Liver (tissue), 9 donors: ENCODE results near the gene MPST. TPM values are rescaled to one million over a fixed set of nuclear protein-coding genes. Genes with fewer than 3 reads are reported as not detected.
A peak's percentile ranks its signal among the peaks of the same experiment; 100 is the strongest.

Experiments
- DNase-seq: peaks from one replicate; pipeline ENCODE4 v3.0.0-alpha.2; 2017; ENCODE audit warnings: low spot score
- H3K27ac ChIP-seq, 2 donors: one replicate each; pipeline ENCODE4 v1.7.0; 2013; ENCODE audit warnings: inconsistent platforms in 2 of 2, low read length in 2 of 2, control low read depth in 1 of 2, low read depth in 1 of 2, mild to moderate bottlenecking in 1 of 2
- H3K27me3 ChIP-seq, 4 donors: one replicate each; pipeline versions ENCODE4 v1.6.1 to v1.7.0; 2013; ENCODE audit warnings: low read length in 3 of 4, inconsistent platforms in 1 of 4, mild to moderate bottlenecking in 1 of 4, moderate library complexity in 1 of 4; ENCODE audit not compliant: control insufficient read depth in 4 of 4, insufficient read depth in 4 of 4
- H3K36me3 ChIP-seq, 4 donors: one replicate each; pipeline versions ENCODE4 v1.6.1 to v1.7.0; 2013; ENCODE audit warnings: low read length in 3 of 4, mild to moderate bottlenecking in 3 of 4, low read depth in 1 of 4, moderate library complexity in 1 of 4; ENCODE audit not compliant: control insufficient read depth in 4 of 4, insufficient read depth in 3 of 4
- H3K4me1 ChIP-seq, 4 donors: one replicate each; pipeline versions ENCODE4 v1.6.1 to v1.7.0; 2013; ENCODE audit warnings: low read length in 3 of 4, mild to moderate bottlenecking in 3 of 4, moderate library complexity in 1 of 4; ENCODE audit not compliant: control insufficient read depth in 4 of 4, insufficient read depth in 4 of 4
- H3K4me3 ChIP-seq, 3 donors: one replicate each; pipeline versions ENCODE4 v1.6.1 to v1.7.0; 2013; ENCODE audit warnings: low read length in 3 of 3, control low read depth in 1 of 3, low read depth in 1 of 3, mild to moderate bottlenecking in 1 of 3
- H3K9ac ChIP-seq, 2 donors: one replicate each; pipeline ENCODE4 v1.7.0; 2013; ENCODE audit warnings: low read length in 2 of 2, mild to moderate bottlenecking in 2 of 2, moderate library complexity in 2 of 2, control low read depth in 1 of 2, low read depth in 1 of 2
- H3K9me3 ChIP-seq, 4 donors: one replicate each; pipeline versions ENCODE4 v1.6.1 to v1.7.0; 2013; ENCODE audit warnings: low read length in 3 of 4; ENCODE audit not compliant: control insufficient read depth in 4 of 4
- EGR1 ChIP-seq, 2 donors: IDR thresholded peaks; 2 replicates each; pipeline ENCODE4 v1.6.1; 2016 to 2018; ENCODE audit warnings: antibody characterized with exemption in 2 of 2, low read depth in 2 of 2
- FOXA1 ChIP-seq: IDR thresholded peaks from 2 replicates; pipeline ENCODE4 v1.6.1; 2016; ENCODE audit warnings: antibody characterized with exemption
- FOXA2 ChIP-seq: IDR thresholded peaks from 2 replicates; pipeline ENCODE4 v1.6.1; 2016; ENCODE audit warnings: antibody characterized with exemption
- GABPA ChIP-seq, 2 donors: IDR thresholded peaks in 1 of 2; conservative IDR thresholded peaks in 1 of 2; 2 replicates each; pipeline ENCODE4 v1.6.1; 2016; ENCODE audit warnings: antibody characterized with exemption in 2 of 2, mild to moderate bottlenecking in 1 of 2, moderate library complexity in 1 of 2
- HNF4A ChIP-seq, 2 donors: conservative IDR thresholded peaks; 2 replicates each; pipeline ENCODE4 v1.6.1; 2016; ENCODE audit warnings: antibody characterized with exemption in 2 of 2, mild to moderate bottlenecking in 2 of 2
- HNF4G ChIP-seq: IDR thresholded peaks from 2 replicates; pipeline ENCODE4 v1.6.1; 2016; ENCODE audit warnings: antibody characterized with exemption
- JUND ChIP-seq, 2 donors: IDR thresholded peaks; 2 replicates each; pipeline ENCODE4 v1.6.1; 2016; ENCODE audit warnings: antibody characterized with exemption in 2 of 2
- NR2F2 ChIP-seq: IDR thresholded peaks from 2 replicates; pipeline ENCODE4 v1.6.1; 2016; ENCODE audit warnings: antibody characterized with exemption
- RAD21 ChIP-seq, 2 donors: IDR thresholded peaks; 2 replicates each; pipeline ENCODE4 v1.6.1; 2016; ENCODE audit warnings: antibody characterized with exemption in 2 of 2, mild to moderate bottlenecking in 2 of 2
- RXRA ChIP-seq, 2 donors: IDR thresholded peaks; 2 replicates each; pipeline ENCODE4 v1.6.1; 2017 to 2018; ENCODE audit warnings: antibody characterized with exemption in 2 of 2, mild to moderate bottlenecking in 1 of 2
- SP1 ChIP-seq: IDR thresholded peaks from 2 replicates; pipeline ENCODE4 v1.6.1; 2018; ENCODE audit warnings: antibody characterized with exemption, mild to moderate bottlenecking
- TAF1 ChIP-seq: conservative IDR thresholded peaks from 2 replicates; pipeline ENCODE4 v1.6.1; 2016; ENCODE audit warnings: antibody characterized with exemption, mild to moderate bottlenecking
- YY1 ChIP-seq: IDR thresholded peaks from 2 replicates; pipeline ENCODE4 v1.6.1; 2016; ENCODE audit warnings: antibody characterized with exemption, mild to moderate bottlenecking
- WGBS: extraction: QIAGEN DNeasy Blood & Tissue Kit; methylation state at CpG from one replicate; pipeline ENCODE4 v1.1.7; 2013; 5-methylcytosine and 5-hydroxymethylcytosine counted together
- polyA plus RNA-seq, 2 donors: library from polyadenylated mRNA; stranded (reverse) in 1 of 2; unstranded in 1 of 2; fragments of 200-250 nt in 1 of 2; fragments of >200 nt in 1 of 2; fragmentation: Nextera tagmentation in 1 of 2; extraction: Ambion mirVana in 1 of 2; gene quantifications; one replicate each; pipeline versions ENCODE4 v1.2.1 to v1.2.3, GENCODE V29; 2013 to 2015
- total RNA-seq, 2 donors: library from RNA; depleted of rRNA; stranded (reverse); fragments of >200 nt; gene quantifications; one replicate each; pipeline ENCODE4 v1.2.3, GENCODE V29; 2014
- TF ChIP-seq, protein P1 (sequence below): fragments of 150-350 bp; IDR thresholded peaks from 2 replicates; pipeline ENCODE4 v1.5.1; 2017; ENCODE audit warnings: improper control_type of control experiment, low read depth, low read length; ENCODE audit not compliant: missing input control
- TF ChIP-seq, protein P2 (sequence below): IDR thresholded peaks from 2 replicates; pipeline ENCODE4 v1.6.1; 2016; ENCODE audit warnings: antibody characterized with exemption, mild to moderate bottlenecking
- TF ChIP-seq, protein P3 (sequence below): IDR thresholded peaks from 2 replicates; pipeline ENCODE4 v1.6.1; 2016; ENCODE audit warnings: antibody characterized with exemption
- TF ChIP-seq, protein P4 (sequence below): IDR thresholded peaks from 2 replicates; pipeline ENCODE4 v1.6.1; 2016; ENCODE audit warnings: antibody characterized with exemption
- TF ChIP-seq, protein P5 (sequence below): IDR thresholded peaks from 2 replicates; pipeline ENCODE4 v1.6.1; 2016; ENCODE audit warnings: antibody characterized with exemption
- donor health status: healthy.
- donor health status: healthy.
- donor health status: healthy.
- donor health status: healthy.
- donor health status: healthy.

MPST gene
- total and polyA plus RNA-seq, 4 donors: 124 to 277 (median 199) TPM

DNA sequence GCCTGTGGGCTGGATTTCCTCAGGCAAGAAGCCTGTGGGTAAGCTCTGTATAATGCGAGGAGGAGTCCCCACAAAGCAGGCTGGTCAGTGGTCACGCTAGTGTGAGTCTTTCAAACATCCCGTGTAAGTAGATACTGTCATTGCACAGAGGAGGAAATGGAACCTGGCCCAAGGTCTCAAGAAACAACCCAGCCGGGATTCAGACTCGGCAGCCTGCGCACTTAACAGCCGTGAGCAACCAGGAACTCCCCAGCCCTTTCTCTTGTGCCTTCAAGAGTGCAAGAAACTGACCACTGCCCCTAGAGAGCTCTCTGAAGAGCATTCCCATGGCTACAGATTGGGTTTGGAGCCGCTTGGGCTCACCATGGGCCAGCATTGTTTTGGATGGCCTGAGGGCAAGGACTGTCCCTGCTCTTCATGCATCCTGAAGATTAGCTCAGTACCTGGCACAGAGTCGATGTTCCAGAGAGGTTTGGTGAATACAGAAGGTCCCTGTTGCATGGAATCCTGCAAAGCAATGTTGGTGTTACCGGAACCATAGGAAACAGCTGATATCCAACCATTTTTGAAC is 6.0 kb downstream of the MPST start:
- H3K27me3 ChIP-seq: no peaks in the 10 kb centered on the region
- H3K36me3 ChIP-seq: peaks cover 5 to 21% (median 14%) of the 10 kb centered on the region in 4 donors
- TF ChIP-seq YY1 (no peak), EGR1 (IDR thresholded peaks at IDR 0.05; ENCODE audit: low read depth in 2 of 2) (no peak), TAF1 (no peak), SP1 (no peak), RAD21 (IDR thresholded peaks at IDR 0.05) (no peak), RXRA (IDR thresholded peaks at IDR 0.05) (no peak), GABPA (IDR thresholded peaks at IDR 0.05 in 1 of 2, conservative IDR thresholded peaks at IDR 0.05 in 1 of 2) (no peak), JUND (IDR thresholded peaks at IDR 0.05) (no peak), FOXA1 (no peak), HNF4A (conservative IDR thresholded peaks at IDR 0.05) (no peak), FOXA2 (no peak), HNF4G (no peak), NR2F2 (no peak)
- TF ChIP-seq, protein P1, sequence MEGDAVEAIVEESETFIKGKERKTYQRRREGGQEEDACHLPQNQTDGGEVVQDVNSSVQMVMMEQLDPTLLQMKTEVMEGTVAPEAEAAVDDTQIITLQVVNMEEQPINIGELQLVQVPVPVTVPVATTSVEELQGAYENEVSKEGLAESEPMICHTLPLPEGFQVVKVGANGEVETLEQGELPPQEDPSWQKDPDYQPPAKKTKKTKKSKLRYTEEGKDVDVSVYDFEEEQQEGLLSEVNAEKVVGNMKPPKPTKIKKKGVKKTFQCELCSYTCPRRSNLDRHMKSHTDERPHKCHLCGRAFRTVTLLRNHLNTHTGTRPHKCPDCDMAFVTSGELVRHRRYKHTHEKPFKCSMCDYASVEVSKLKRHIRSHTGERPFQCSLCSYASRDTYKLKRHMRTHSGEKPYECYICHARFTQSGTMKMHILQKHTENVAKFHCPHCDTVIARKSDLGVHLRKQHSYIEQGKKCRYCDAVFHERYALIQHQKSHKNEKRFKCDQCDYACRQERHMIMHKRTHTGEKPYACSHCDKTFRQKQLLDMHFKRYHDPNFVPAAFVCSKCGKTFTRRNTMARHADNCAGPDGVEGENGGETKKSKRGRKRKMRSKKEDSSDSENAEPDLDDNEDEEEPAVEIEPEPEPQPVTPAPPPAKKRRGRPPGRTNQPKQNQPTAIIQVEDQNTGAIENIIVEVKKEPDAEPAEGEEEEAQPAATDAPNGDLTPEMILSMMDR: no peak
- TF ChIP-seq, protein P2, sequence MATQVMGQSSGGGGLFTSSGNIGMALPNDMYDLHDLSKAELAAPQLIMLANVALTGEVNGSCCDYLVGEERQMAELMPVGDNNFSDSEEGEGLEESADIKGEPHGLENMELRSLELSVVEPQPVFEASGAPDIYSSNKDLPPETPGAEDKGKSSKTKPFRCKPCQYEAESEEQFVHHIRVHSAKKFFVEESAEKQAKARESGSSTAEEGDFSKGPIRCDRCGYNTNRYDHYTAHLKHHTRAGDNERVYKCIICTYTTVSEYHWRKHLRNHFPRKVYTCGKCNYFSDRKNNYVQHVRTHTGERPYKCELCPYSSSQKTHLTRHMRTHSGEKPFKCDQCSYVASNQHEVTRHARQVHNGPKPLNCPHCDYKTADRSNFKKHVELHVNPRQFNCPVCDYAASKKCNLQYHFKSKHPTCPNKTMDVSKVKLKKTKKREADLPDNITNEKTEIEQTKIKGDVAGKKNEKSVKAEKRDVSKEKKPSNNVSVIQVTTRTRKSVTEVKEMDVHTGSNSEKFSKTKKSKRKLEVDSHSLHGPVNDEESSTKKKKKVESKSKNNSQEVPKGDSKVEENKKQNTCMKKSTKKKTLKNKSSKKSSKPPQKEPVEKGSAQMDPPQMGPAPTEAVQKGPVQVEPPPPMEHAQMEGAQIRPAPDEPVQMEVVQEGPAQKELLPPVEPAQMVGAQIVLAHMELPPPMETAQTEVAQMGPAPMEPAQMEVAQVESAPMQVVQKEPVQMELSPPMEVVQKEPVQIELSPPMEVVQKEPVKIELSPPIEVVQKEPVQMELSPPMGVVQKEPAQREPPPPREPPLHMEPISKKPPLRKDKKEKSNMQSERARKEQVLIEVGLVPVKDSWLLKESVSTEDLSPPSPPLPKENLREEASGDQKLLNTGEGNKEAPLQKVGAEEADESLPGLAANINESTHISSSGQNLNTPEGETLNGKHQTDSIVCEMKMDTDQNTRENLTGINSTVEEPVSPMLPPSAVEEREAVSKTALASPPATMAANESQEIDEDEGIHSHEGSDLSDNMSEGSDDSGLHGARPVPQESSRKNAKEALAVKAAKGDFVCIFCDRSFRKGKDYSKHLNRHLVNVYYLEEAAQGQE: no peak
- TF ChIP-seq, protein P3, sequence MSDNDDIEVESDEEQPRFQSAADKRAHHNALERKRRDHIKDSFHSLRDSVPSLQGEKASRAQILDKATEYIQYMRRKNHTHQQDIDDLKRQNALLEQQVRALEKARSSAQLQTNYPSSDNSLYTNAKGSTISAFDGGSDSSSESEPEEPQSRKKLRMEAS: no peak
- TF ChIP-seq, protein P4, sequence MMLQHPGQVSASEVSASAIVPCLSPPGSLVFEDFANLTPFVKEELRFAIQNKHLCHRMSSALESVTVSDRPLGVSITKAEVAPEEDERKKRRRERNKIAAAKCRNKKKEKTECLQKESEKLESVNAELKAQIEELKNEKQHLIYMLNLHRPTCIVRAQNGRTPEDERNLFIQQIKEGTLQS: no peak
- TF ChIP-seq, protein P5, sequence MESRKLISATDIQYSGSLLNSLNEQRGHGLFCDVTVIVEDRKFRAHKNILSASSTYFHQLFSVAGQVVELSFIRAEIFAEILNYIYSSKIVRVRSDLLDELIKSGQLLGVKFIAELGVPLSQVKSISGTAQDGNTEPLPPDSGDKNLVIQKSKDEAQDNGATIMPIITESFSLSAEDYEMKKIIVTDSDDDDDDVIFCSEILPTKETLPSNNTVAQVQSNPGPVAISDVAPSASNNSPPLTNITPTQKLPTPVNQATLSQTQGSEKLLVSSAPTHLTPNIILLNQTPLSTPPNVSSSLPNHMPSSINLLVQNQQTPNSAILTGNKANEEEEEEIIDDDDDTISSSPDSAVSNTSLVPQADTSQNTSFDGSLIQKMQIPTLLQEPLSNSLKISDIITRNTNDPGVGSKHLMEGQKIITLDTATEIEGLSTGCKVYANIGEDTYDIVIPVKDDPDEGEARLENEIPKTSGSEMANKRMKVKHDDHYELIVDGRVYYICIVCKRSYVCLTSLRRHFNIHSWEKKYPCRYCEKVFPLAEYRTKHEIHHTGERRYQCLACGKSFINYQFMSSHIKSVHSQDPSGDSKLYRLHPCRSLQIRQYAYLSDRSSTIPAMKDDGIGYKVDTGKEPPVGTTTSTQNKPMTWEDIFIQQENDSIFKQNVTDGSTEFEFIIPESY: no peak
- H3K9ac ChIP-seq: peak overlapping the region; percentile 51 to 68
- no peak for DNase-seq
- 21% methylated on average over 10 of the region's 10 CpGs for WGBS
- peak overlapping the region; percentile 91 to 93 for H3K27ac ChIP-seq
- no peaks in the 10 kb centered on the region for H3K9me3 ChIP-seq
- H3K4me3 ChIP-seq: peak overlapping the region; percentile 1 to 79 (median 54)
- peaks cover 9 to 91% (median 73%) of the 10 kb centered on the region in 4 donors for H3K4me1 ChIP-seq
